Measurements from ENCODE around the gene TMEM214. TPM values are rescaled to one million over a fixed set of nuclear protein-coding genes. Genes with fewer than 3 reads are reported as not detected.

TMEM214 gene
- total and polyA plus RNA-seq, 3 donors from 2014 or later, result 64.8 to 81.9 (median 73.9) TPM

- Histone ChIP-seq H3K4me1 (peaks cover 45% of the 10 kb centered on the region), H3K27ac (peak overlapping the region in 1 of 2 donors; percentile 53), H3K4me3 (no peak overlapping the region), H3K36me3 (ENCODE audit: low read depth, missing control alignments) (no peaks in the 10 kb centered on the region), H3K9me3 (no peaks in the 10 kb centered on the region), H3K27me3 (no peaks in the 10 kb centered on the region)
- intact Hi-C loops (cut with DNase I; ENCODE audit: low total_unique reads), result no loop called here
- WGBS, 2 donors, result 76 to 81% methylated on average over 4 of the region's 4 CpGs
- no peak for TF ChIP-seq POLR2A (IDR thresholded peaks at IDR 0.05)
- DNase-seq, result no peak
Observed at GRCh38 chr2:27076323-27076722, 43.6 kb downstream of the TMEM214 start.

DNA sequence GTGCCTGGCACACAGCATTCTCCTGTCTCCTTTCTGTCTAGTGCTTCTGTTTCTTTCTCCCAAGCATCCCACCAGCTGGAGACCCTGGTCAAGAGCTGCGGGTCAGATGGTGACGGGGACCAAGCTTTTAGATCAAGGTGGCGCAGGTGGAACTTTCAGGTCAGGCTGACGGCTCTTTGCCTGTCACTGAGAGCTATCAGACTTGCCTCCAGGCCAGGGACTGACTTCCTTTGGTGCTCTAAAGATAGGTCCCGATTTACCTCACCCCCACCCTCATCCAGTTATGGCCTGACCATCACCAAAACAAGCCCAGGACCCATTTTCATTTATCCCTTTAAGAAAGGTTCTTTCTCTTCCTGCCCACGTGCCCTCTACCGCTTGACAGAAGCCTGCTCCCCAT, 44.5 kb downstream of the TMEM214 start:
- DNase-seq, result no peak
- H3K36me3 ChIP-seq (ENCODE audit: low read depth, missing control alignments), result no peaks in the 10 kb centered on the region
- 80 to 83% methylated on average over 7 of the region's 7 CpGs for WGBS, 2 donors
- intact Hi-C loops (cut with DNase I; ENCODE audit: low total_unique reads), result no loop called here
- peak overlapping the region in 1 of 2 donors; percentile 20 for H3K27ac ChIP-seq
- H3K9me3 ChIP-seq, result no peaks in the 10 kb centered on the region
- TF ChIP-seq, protein P1, sequence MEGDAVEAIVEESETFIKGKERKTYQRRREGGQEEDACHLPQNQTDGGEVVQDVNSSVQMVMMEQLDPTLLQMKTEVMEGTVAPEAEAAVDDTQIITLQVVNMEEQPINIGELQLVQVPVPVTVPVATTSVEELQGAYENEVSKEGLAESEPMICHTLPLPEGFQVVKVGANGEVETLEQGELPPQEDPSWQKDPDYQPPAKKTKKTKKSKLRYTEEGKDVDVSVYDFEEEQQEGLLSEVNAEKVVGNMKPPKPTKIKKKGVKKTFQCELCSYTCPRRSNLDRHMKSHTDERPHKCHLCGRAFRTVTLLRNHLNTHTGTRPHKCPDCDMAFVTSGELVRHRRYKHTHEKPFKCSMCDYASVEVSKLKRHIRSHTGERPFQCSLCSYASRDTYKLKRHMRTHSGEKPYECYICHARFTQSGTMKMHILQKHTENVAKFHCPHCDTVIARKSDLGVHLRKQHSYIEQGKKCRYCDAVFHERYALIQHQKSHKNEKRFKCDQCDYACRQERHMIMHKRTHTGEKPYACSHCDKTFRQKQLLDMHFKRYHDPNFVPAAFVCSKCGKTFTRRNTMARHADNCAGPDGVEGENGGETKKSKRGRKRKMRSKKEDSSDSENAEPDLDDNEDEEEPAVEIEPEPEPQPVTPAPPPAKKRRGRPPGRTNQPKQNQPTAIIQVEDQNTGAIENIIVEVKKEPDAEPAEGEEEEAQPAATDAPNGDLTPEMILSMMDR (IDR thresholded peaks at IDR 0.05), result no peak
- TF ChIP-seq POLR2A (IDR thresholded peaks at IDR 0.05), result no peak
- peaks cover 47% of the 10 kb centered on the region for H3K4me1 ChIP-seq
- no peak overlapping the region for H3K4me3 ChIP-seq
- no peaks in the 10 kb centered on the region for H3K27me3 ChIP-seq

- peak within 1 kb of the TSS; percentile 55 to 68 for H3K4me3 ChIP-seq
- DNase-seq, result peak; percentile 84
- no peaks in the 10 kb centered on the region for H3K36me3 ChIP-seq (ENCODE audit: low read depth, missing control alignments)
- WGBS, 2 donors, result 37 to 45% methylated on average over 31 to 40 of the region's 41 CpGs
- intact Hi-C loops (cut with DNase I; ENCODE audit: low total_unique reads), result no loop called here
- no peaks in the 10 kb centered on the region for H3K27me3 ChIP-seq
- peaks cover 34% of the 10 kb centered on the region for H3K4me1 ChIP-seq
- H3K27ac ChIP-seq, result peak within 1 kb of the TSS; percentile 74 to 76
- TF ChIP-seq POLR2A (IDR thresholded peaks at IDR 0.05), result no peak
- TF ChIP-seq, protein P1 (IDR thresholded peaks at IDR 0.05), result no peak
- H3K9me3 ChIP-seq, result no peaks in the 10 kb centered on the region
Observed at GRCh38 chr2:27078267-27079194, 45.8 kb downstream of the TMEM214 start, which contains the start of gene EMILIN1. Gene EMILIN1, plus strand, starts transcription at chr2:27078615. Its CDS starts 451 bp downstream, at chr2:27079066.

GRCh38 chr2:27079233-27080139, 46.7 kb downstream of the TMEM214 start:
- DNase-seq, result no peak
- Histone ChIP-seq H3K4me3 (peak overlapping the region; percentile 55 to 68), H3K27ac (peak overlapping the region; percentile 74 to 76), H3K36me3 (ENCODE audit: low read depth, missing control alignments) (no peaks in the 10 kb centered on the region), H3K9me3 (no peaks in the 10 kb centered on the region), H3K4me1 (peaks cover 27% of the 10 kb centered on the region), H3K27me3 (no peaks in the 10 kb centered on the region)
- 54% methylated on average over 13 to 14 of the region's 14 CpGs for WGBS, 2 donors
- intact Hi-C loops (cut with DNase I; ENCODE audit: low total_unique reads), result loop anchor here (10.0 kb wide), 1 partner anchor 135 kb away; the partner anchor contains the start of genes ATRAID, CAD and SLC5A6
- TF ChIP-seq POLR2A (IDR thresholded peaks at IDR 0.05), result no peak
- TF ChIP-seq, protein P1 (IDR thresholded peaks at IDR 0.05), result no peak

DNA sequence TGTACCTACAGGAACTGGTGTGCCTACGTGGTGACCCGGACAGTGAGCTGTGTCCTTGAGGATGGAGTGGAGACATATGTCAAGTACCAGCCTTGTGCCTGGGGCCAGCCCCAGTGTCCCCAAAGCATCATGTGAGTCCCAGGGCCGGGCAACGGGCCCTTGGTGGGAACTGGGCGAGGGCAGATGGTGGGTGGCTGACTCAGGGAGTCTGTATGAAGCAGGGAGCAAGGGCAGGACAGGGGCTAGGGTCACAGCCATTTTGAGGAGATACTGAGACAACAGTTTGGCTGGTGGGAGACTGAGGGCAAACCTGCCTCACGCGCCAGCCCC, 47.3 kb downstream of the TMEM214 start:
- H3K4me1 ChIP-seq, result peaks cover 24% of the 10 kb centered on the region
- no peaks in the 10 kb centered on the region for H3K27me3 ChIP-seq
- H3K36me3 ChIP-seq (ENCODE audit: low read depth, missing control alignments), result no peaks in the 10 kb centered on the region
- intact Hi-C loops (cut with DNase I; ENCODE audit: low total_unique reads), result loop anchor here (10.0 kb wide), 1 partner anchor 135 kb away; the partner anchor contains the start of genes ATRAID, CAD and SLC5A6
- H3K9me3 ChIP-seq, result no peaks in the 10 kb centered on the region
- H3K27ac ChIP-seq, result peak overlapping the region; percentile 74 to 76
- no peak for DNase-seq
- WGBS, 2 donors, result 45 to 73% methylated on average over 2 to 7 of the region's 7 CpGs
- TF ChIP-seq POLR2A (IDR thresholded peaks at IDR 0.05), result no peak
- TF ChIP-seq, protein P1 (IDR thresholded peaks at IDR 0.05), result no peak
- peak overlapping the region; percentile 55 to 68 for H3K4me3 ChIP-seq
